HL-60 (cell line): ENCODE results near the gene PGAP3.

Experiments used
- DNase-seq, 2 experiments: peaks; one replicate each; pipeline ENCODE4 v3.0.0-alpha.2; 2010 to 2020; ENCODE audit warnings: low read depth in 1 of 2, low spot score in 1 of 2
- H3K27ac ChIP-seq: fragments of 250-450 bp; sonication (Bioruptor Pico); replicated peaks from 2 replicates; pipeline ENCODE4 v1.5.1; 2020; ENCODE audit warnings: mild to moderate bottlenecking, moderate library complexity
- H3K27me3 ChIP-seq: fragments of 250-450 bp; sonication (Bioruptor Pico); 2 replicates; pipeline ENCODE4 v1.5.1; 2021; ENCODE audit warnings: mild to moderate bottlenecking, moderate library complexity; ENCODE audit not compliant: insufficient read depth, poor library complexity, severe bottlenecking
- H3K4me3 ChIP-seq: replicated peaks from 2 replicates; pipeline ENCODE4 v1.5.1; 2011; ENCODE audit warnings: mild to moderate bottlenecking, control low read depth, low read length; ENCODE audit not compliant: insufficient read depth
- GABPA ChIP-seq: IDR thresholded peaks from 2 replicates; pipeline ENCODE4 v1.6.1; 2012; ENCODE audit warnings: low read depth
- POLR2AphosphoS5 ChIP-seq: IDR thresholded peaks from 2 replicates; pipeline ENCODE4 v1.6.1; 2012; ENCODE audit warnings: low read depth
- SPI1 ChIP-seq: IDR thresholded peaks from 2 replicates; pipeline ENCODE4 v1.6.1; 2012; ENCODE audit warnings: low read depth, mild to moderate bottlenecking, borderline replicate concordance
- TF ChIP-seq, protein P1 (sequence below): IDR thresholded peaks from one replicate; pipeline ENCODE4 v1.5.1; 2011; ENCODE audit warnings: low read length, control low read depth, inconsistent platforms; ENCODE audit not compliant: insufficient read depth
- TF ChIP-seq, protein P2 (sequence below): IDR thresholded peaks from 2 replicates; pipeline ENCODE4 v1.6.1; 2012; ENCODE audit warnings: low read depth; ENCODE audit not compliant: insufficient replicate concordance

PGAP3 gene

DNA sequence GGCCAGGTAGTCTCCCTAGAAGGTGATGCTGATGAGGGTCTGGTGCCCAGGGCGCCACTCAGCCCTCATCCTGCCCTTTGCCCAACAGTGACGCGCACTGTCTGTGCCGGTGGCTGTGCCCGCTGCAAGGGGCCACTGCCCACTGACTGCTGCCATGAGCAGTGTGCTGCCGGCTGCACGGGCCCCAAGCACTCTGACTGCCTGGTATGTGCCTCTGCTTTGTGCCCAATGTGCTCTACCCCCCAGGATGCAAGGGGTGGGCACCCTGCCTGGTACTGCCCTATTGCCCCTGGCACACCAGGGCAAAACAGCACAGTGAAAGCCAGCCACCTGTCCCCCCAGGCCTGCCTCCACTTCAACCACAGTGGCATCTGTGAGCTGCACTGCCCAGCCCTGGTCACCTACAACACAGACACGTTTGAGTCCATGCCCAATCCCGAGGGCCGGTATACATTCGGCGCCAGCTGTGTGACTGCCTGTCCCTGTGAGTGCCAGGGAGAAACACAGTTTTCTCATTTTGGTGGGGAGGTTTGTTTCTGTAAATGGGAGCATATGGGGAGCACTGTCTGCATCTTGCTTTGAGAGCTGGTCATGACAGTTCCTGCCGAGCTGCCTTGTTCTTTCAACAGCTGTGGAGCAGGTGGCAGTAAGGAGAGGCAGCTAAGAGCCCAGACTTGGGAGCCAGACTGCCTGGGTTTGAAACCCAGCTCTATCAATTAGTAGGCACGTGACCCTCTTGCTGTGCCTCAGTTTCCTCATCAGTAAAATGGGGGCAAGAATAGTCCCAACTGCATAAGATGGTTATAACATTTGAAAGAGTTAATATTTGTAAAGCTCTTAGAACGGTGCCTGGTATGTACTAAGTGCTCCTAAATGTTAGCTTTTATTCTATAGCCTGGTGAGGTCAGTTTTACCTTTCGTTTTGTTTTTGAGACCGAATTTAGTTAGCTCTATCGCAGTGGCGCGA, 22.4 kb upstream of the PGAP3 start:
- H3K4me3 ChIP-seq, result no peak overlapping the region
- no peak for TF ChIP-seq POLR2AphosphoS5
- TF ChIP-seq, protein P1, sequence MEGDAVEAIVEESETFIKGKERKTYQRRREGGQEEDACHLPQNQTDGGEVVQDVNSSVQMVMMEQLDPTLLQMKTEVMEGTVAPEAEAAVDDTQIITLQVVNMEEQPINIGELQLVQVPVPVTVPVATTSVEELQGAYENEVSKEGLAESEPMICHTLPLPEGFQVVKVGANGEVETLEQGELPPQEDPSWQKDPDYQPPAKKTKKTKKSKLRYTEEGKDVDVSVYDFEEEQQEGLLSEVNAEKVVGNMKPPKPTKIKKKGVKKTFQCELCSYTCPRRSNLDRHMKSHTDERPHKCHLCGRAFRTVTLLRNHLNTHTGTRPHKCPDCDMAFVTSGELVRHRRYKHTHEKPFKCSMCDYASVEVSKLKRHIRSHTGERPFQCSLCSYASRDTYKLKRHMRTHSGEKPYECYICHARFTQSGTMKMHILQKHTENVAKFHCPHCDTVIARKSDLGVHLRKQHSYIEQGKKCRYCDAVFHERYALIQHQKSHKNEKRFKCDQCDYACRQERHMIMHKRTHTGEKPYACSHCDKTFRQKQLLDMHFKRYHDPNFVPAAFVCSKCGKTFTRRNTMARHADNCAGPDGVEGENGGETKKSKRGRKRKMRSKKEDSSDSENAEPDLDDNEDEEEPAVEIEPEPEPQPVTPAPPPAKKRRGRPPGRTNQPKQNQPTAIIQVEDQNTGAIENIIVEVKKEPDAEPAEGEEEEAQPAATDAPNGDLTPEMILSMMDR, result no peak
- TF ChIP-seq GABPA, result no peak
- TF ChIP-seq, protein P2, sequence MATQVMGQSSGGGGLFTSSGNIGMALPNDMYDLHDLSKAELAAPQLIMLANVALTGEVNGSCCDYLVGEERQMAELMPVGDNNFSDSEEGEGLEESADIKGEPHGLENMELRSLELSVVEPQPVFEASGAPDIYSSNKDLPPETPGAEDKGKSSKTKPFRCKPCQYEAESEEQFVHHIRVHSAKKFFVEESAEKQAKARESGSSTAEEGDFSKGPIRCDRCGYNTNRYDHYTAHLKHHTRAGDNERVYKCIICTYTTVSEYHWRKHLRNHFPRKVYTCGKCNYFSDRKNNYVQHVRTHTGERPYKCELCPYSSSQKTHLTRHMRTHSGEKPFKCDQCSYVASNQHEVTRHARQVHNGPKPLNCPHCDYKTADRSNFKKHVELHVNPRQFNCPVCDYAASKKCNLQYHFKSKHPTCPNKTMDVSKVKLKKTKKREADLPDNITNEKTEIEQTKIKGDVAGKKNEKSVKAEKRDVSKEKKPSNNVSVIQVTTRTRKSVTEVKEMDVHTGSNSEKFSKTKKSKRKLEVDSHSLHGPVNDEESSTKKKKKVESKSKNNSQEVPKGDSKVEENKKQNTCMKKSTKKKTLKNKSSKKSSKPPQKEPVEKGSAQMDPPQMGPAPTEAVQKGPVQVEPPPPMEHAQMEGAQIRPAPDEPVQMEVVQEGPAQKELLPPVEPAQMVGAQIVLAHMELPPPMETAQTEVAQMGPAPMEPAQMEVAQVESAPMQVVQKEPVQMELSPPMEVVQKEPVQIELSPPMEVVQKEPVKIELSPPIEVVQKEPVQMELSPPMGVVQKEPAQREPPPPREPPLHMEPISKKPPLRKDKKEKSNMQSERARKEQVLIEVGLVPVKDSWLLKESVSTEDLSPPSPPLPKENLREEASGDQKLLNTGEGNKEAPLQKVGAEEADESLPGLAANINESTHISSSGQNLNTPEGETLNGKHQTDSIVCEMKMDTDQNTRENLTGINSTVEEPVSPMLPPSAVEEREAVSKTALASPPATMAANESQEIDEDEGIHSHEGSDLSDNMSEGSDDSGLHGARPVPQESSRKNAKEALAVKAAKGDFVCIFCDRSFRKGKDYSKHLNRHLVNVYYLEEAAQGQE, result no peak
- no peak for TF ChIP-seq SPI1
- H3K27ac ChIP-seq, result no peak overlapping the region
- DNase-seq, result no peak
- H3K27me3 ChIP-seq, result no peaks in the 10 kb centered on the region

DNA sequence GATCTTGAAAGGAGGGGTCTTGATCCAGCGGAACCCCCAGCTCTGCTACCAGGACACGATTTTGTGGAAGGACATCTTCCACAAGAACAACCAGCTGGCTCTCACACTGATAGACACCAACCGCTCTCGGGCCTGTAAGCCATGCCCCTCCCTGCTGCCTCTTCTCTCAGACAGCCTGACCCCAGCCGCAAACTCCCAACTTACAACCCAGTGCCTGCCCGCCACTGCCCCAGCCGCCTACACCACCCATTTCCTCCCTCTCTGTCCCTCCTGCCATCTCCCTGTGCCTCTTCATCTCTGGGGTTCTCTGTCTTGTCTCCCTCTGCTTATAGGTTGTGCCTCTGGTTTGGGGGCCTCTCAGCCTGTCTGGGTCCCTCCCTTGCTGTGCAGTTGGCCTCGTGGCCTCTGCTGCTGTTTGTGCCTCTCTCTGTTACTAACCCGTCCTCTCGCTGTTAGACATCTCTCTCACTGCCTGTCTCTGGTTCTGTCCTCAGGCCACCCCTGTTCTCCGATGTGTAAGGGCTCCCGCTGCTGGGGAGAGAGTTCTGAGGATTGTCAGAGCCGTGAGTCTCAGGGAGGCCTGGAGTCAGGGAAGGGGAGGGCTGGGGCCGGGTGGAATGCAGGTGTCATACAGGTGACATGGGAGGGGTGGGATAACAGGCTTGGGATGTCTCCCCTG, 21.6 kb upstream of the PGAP3 start:
- no peak for DNase-seq

DNA sequence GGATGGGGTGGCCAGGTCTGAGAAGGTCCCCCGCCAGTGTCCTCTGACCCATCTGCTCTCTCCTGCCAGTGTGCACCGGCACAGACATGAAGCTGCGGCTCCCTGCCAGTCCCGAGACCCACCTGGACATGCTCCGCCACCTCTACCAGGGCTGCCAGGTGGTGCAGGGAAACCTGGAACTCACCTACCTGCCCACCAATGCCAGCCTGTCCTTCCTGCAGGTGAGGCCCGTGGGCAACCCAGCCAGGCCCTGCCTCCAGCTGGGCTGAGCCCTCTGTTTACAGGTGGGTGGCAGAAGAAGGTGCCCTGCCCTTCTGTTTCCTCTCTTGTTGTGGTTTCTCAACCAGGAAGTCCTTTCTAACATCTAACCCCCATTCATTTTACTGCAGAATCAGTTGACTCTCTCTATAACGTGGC, 19.1 kb upstream of the PGAP3 start:
- DNase-seq, result no peak
- Histone ChIP-seq H3K27ac (no peak overlapping the region), H3K4me3 (no peak overlapping the region), H3K27me3 (peaks cover 6% of the 10 kb centered on the region)
- no peak for TF ChIP-seq SPI1
- TF ChIP-seq, protein P2, result no peak

More for the DNA sequence above, 21.6 kb upstream of the PGAP3 start:
- no peak overlapping the region for H3K4me3 ChIP-seq
- no peak overlapping the region for H3K27ac ChIP-seq
- no peaks in the 10 kb centered on the region for H3K27me3 ChIP-seq
- TF ChIP-seq POLR2AphosphoS5 (no peak), SPI1 (no peak), GABPA (no peak)
- TF ChIP-seq, protein P1, result no peak
- TF ChIP-seq, protein P2, result no peak
